GM06990 (cell line): ENCODE data around the gene ATP8B4.

Source experiments
- DNase-seq: peaks from one replicate; pipeline ENCODE4 v3.0.0-alpha.2; 2011; ENCODE audit not compliant: insufficient read length; ENCODE audit errors: extremely low read depth
- H3K27me3 ChIP-seq: replicated peaks from 2 replicates; pipeline ENCODE4 v1.6.0; 2011; ENCODE audit warnings: low read length; ENCODE audit not compliant: control insufficient read depth, insufficient read depth
- H3K36me3 ChIP-seq: 2 replicates; pipeline ENCODE4 v1.5.1; 2011; ENCODE audit warnings: low read length; ENCODE audit not compliant: control insufficient read depth, insufficient read depth
- H3K4me3 ChIP-seq: replicated peaks from 2 replicates; pipeline ENCODE4 v1.5.1; 2011; ENCODE audit warnings: low read depth, mild to moderate bottlenecking, control low read depth, low read length
- TF ChIP-seq, protein P1 (sequence below): IDR thresholded peaks from 2 replicates; pipeline ENCODE4 v1.5.1; 2011; ENCODE audit warnings: low read length, control low read depth, mild to moderate bottlenecking, inconsistent platforms; ENCODE audit not compliant: insufficient read depth, poor library complexity, severe bottlenecking

The ATP8B4 gene

DNA sequence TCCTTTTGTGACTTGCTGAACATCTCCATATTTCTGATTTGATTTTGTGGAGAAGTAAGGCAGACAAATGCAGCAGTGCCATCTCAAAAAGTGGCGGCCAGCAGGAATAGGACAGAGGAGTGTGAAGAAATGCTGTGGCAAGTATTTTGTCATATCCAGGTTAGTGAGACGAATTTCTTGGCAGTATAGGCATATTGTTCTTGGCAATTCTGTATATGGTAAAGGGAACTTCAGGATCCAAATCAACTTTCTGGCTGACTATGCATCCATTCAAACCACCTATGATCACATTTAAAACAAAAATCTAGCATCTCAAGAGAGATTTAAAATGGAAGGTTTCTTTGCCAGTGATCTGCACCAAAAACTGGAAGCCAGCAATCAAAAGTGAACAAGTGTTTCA, 270.2 kb downstream of the ATP8B4 start:
- H3K27me3 ChIP-seq, result no peaks in the 10 kb centered on the region
- DNase-seq, result no peak
- no peak overlapping the region for H3K4me3 ChIP-seq
- no peaks in the 10 kb centered on the region for H3K36me3 ChIP-seq
- TF ChIP-seq, protein P1, sequence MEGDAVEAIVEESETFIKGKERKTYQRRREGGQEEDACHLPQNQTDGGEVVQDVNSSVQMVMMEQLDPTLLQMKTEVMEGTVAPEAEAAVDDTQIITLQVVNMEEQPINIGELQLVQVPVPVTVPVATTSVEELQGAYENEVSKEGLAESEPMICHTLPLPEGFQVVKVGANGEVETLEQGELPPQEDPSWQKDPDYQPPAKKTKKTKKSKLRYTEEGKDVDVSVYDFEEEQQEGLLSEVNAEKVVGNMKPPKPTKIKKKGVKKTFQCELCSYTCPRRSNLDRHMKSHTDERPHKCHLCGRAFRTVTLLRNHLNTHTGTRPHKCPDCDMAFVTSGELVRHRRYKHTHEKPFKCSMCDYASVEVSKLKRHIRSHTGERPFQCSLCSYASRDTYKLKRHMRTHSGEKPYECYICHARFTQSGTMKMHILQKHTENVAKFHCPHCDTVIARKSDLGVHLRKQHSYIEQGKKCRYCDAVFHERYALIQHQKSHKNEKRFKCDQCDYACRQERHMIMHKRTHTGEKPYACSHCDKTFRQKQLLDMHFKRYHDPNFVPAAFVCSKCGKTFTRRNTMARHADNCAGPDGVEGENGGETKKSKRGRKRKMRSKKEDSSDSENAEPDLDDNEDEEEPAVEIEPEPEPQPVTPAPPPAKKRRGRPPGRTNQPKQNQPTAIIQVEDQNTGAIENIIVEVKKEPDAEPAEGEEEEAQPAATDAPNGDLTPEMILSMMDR, result no peak

DNA sequence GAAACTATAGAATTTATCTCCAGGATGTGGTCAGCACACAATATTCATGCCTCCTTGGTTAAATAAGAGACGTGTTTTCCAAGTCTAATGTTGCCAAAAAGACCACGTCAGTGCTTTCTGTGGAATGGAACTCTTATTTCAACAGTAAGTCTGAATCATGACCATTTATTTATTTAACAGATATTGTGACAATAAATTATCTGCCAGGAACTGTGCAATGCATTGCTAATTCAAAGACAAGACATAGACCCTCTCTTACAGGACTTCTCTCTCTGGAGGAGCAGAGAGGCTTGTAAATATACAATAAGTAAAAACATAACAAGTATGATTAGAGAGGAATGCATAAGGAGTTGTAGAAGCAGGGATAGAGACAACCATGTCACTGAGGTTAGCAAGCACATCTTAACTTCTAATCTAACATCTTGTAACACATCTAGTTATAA, 270.7 kb downstream of the ATP8B4 start:
- TF ChIP-seq, protein P1, result no peak
- Histone ChIP-seq H3K4me3 (no peak overlapping the region), H3K27me3 (no peaks in the 10 kb centered on the region), H3K36me3 (no peaks in the 10 kb centered on the region)
- DNase-seq, result no peak

DNA sequence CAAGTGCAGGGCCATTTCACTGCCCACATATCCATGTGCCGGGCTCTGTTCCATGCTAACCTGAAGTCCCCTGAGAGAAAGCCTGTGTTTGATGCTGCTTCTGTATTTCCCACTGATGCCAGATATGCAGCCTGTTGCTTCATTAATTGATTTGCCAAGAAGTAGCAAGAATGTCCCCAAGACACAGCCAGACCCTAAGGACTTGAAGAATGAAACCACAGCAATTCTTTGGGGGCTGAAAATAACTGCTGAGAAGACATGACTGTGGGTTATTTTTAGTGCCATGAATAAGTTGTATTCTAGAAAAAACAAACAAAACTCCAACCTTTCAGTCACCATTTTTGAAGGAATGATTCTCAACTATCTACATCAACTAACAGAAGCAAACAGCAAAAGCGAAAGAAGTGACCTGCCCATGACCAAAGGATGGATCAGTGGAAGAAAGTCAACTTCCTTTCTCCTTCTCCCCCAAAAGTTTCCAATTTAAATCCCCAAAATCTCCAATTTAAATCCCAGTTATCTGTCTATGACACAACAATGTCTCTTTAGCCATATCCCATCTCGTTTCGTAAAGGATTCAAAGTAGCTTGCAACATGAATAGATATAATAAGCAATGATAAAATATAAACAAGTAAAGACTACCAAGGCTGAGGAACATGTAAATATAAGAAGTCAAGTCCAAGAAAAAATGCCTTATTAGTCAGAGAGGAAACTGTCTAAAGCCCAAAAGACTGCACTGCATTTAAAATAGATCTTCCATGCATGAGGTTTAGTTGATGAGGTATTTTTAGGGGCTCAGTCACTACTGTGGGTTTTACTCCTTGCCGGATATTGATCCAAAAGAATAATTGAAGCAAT, 271.4 kb downstream of the ATP8B4 start:
- H3K4me3 ChIP-seq, result no peak overlapping the region
- H3K27me3 ChIP-seq, result no peaks in the 10 kb centered on the region
- DNase-seq, result no peak
- no peaks in the 10 kb centered on the region for H3K36me3 ChIP-seq
- TF ChIP-seq, protein P1, result no peak

DNA sequence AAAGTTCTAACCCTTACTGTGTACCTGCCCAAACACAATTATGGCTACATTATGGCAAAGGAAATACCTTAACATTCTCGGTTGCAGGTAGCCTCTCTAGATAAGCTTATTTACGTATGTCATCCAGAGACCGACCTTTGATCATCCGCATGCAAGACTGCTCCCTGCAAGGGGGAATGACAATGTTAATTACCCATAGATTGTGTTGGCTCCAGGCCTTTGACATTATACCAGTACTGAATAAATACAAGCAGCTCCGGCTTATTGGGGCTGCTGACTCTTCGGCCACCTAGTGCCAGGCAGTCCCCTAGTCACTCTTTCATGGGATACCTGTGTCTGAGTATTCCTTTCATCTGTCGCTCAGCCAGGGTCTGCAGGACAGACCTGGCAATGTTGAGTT, 274.6 kb downstream of the ATP8B4 start:
- H3K36me3 ChIP-seq, result no peaks in the 10 kb centered on the region
- no peak overlapping the region for H3K4me3 ChIP-seq
- no peaks in the 10 kb centered on the region for H3K27me3 ChIP-seq
- DNase-seq, result no peak
- TF ChIP-seq, protein P1, result no peak

DNA sequence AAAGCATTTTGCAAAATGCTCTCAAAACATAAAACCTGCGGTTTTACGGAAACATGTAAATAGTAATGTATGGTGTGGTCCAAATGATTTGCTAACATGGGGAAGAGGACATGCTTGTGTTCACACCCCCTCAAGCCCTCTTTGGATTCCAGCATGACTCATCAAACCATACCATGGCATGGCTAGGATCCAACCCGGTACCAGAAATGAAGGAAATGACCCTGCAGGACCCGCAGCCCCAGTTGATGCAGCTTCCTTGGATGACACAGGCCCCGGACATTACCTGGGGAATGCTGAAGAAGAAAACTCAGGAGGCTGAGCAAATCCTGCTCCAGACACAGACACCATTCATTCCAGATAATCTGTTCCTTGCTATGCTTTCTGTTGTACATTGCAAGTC, 275.3 kb downstream of the ATP8B4 start:
- H3K4me3 ChIP-seq, result no peak overlapping the region
- no peak for DNase-seq
- H3K27me3 ChIP-seq, result no peaks in the 10 kb centered on the region
- no peaks in the 10 kb centered on the region for H3K36me3 ChIP-seq
- TF ChIP-seq, protein P1, result no peak
